Measurements from ENCODE around the gene NIPBL. TPM values are rescaled to one million over a fixed set of nuclear protein-coding genes. Genes with fewer than 3 reads are reported as not detected.

NIPBL gene
- total RNA-seq, 1 experiment from 2014 or later: 45.1 TPM

GRCh38 chr5:36969700-36970395 is 93.3 kb downstream of the NIPBL start:
- H3K9me3 ChIP-seq (ENCODE audit: control insufficient read depth in 1 of 2, insufficient read depth in 1 of 2, low read depth in 1 of 2, low read length in 2 of 2): no peaks in the 10 kb centered on the region
- H3K79me2 ChIP-seq (ENCODE audit: insufficient read depth, low read length): no peaks in the 10 kb centered on the region
- CTCF ChIA-PET: no interaction called here
- POLR2A ChIA-PET: no interaction called here
- RAD21 ChIA-PET (ENCODE audit: low non-redundant PET in 1 of 2, low total read pairs in 2 of 2, uncharacterized antibody in 2 of 2, unreplicated experiment in 2 of 2): no interaction called here
- H4K20me1 ChIP-seq (ENCODE audit: insufficient read depth): 0 out of 2 replicates have a peak, but pooled peaks cover 3% of the 10 kb centered on the region
- no TSS peak for BruUV-seq (replicated peaks)
- no peak overlapping the region for H3K27ac ChIP-seq (ENCODE audit: low read depth, low read length)
- H3K4me1 ChIP-seq (ENCODE audit: control insufficient read depth in 1 of 2, insufficient read depth in 2 of 2, low read length in 2 of 2): no peaks in the 10 kb centered on the region
- ATAC-seq: no peak
- intact Hi-C loops (cut with micrococcal nuclease): loop anchor here (5.0 kb wide), 1 partner anchor 67 kb away; no protein-coding TSS in a partner anchor
- no peaks in the 10 kb centered on the region for H3K9me2 ChIP-seq (ENCODE audit: insufficient read depth)
- no peaks in the 10 kb centered on the region for H3K27me3 ChIP-seq (ENCODE audit: insufficient read depth, low read length)
- H3K9ac ChIP-seq (ENCODE audit: low read length): no peak overlapping the region
- H3K4me3 ChIP-seq (replicated peaks in 1 of 2; ENCODE audit: low read depth in 1 of 2, low read length in 2 of 2): no peak overlapping the region
- no peak for TF ChIP-seq POLR2AphosphoS5 (IDR thresholded peaks at IDR 0.05; ENCODE audit: low read depth, low read length)
- no peak for TF ChIP-seq SRF (IDR thresholded peaks at IDR 0.05; ENCODE audit: low read depth)
- no peak for TF ChIP-seq ELF1 (IDR thresholded peaks at IDR 0.05; ENCODE audit: borderline replicate concordance, low read depth)
- TF ChIP-seq ZBTB33 (IDR thresholded peaks at IDR 0.05; ENCODE audit: extremely low read depth, insufficient replicate concordance, low read length): no peak
- TF ChIP-seq RAD21 (IDR thresholded peaks at IDR 0.05; ENCODE audit: low read depth): no peak
- no peak for TF ChIP-seq ATF3 (IDR thresholded peaks at IDR 0.05)
- no peak for TF ChIP-seq EZH2phosphoT487 (IDR thresholded peaks at IDR 0.05; ENCODE audit: borderline replicate concordance)
- no peak for TF ChIP-seq FOSL1 (IDR thresholded peaks at IDR 0.05; ENCODE audit: low read depth)
- no peak for TF ChIP-seq ZFX (IDR thresholded peaks at IDR 0.05)
- TF ChIP-seq ZNF274 (IDR thresholded peaks at IDR 0.05; ENCODE audit: low read depth, low read length): no peak
- TF ChIP-seq CEBPB (IDR thresholded peaks at IDR 0.05; ENCODE audit: low read depth): no peak
- TF ChIP-seq JUND (IDR thresholded peaks at IDR 0.05): no peak
- no peak for TF ChIP-seq POLR2A (IDR thresholded peaks at IDR 0.05; ENCODE audit: borderline replicate concordance, extremely low read depth, insufficient read depth, insufficient read length)
- no peak for TF ChIP-seq EGR1 (IDR thresholded peaks at IDR 0.05; ENCODE audit: low read depth)
- TF ChIP-seq TCF7L2 (IDR thresholded peaks at IDR 0.05; ENCODE audit: borderline replicate concordance, extremely low read depth, insufficient read depth, insufficient read length): no peak
- no peak for TF ChIP-seq MAX (IDR thresholded peaks at IDR 0.05)
- no peak for TF ChIP-seq EZH2 (IDR thresholded peaks at IDR 0.05)
- no peak for TF ChIP-seq SIN3A (IDR thresholded peaks at IDR 0.05; ENCODE audit: low read depth)
- no peak for TF ChIP-seq CBX3 (IDR thresholded peaks at IDR 0.05; ENCODE audit: low read depth)
- DNase-seq (ENCODE audit: low read depth, low spot score): no peak
- no peak overlapping the region for H2AFZ ChIP-seq (ENCODE audit: low read depth, low read length, poor library complexity, severe bottlenecking)
- H3K36me3 ChIP-seq (ENCODE audit: control insufficient read depth in 1 of 2, insufficient read depth in 2 of 2, low read length in 2 of 2): peaks cover 0 to 4% of the 10 kb centered on the region in 2 experiments; a peak in 2 of 4 replicates
- H3K4me2 ChIP-seq (ENCODE audit: low read length): no peak overlapping the region
